Tibial artery (tissue), 4 donors: Measurements from ENCODE around the gene TM9SF4.
A peak's percentile ranks its signal among the peaks of the same experiment; 100 is the strongest.

ENCODE experiments used
- DNase-seq, 2 donors: peaks; one replicate each; pipeline ENCODE4 v3.0.0-alpha.2; 2019
- H3K27ac ChIP-seq, 2 donors: fragments of 200-600 bp; sonication (generic) in 1 of 2; 1 replicate in 1 of 2; 2 replicates in 1 of 2; pipeline ENCODE4 v1.5.1; 2018 to 2019; ENCODE audit warnings: mild to moderate bottlenecking in 1 of 2
- H3K27me3 ChIP-seq, 2 donors: fragments of 200-600 bp; sonication (generic) in 1 of 2; one replicate each; pipeline versions ENCODE4 v1.5.1 to v1.6.0; 2016 to 2019
- H3K36me3 ChIP-seq, 3 donors: fragments of 200-600 bp; sonication (generic) in 2 of 3; one replicate each; pipeline ENCODE4 v1.5.1; 2016 to 2019; ENCODE audit warnings: mild to moderate bottlenecking in 2 of 3
- H3K4me1 ChIP-seq, 4 donors: fragments of 200-600 bp; sonication (generic) in 2 of 4; 1 replicate in 3 of 4; 2 replicates in 1 of 4; pipeline ENCODE4 v1.5.1; 2016 to 2019
- H3K4me3 ChIP-seq, 2 donors: fragments of 200-600 bp; sonication (generic) in 1 of 2; 1 replicate in 1 of 2; 2 replicates in 1 of 2; pipeline ENCODE4 v1.5.1; 2018 to 2019; ENCODE audit warnings: mild to moderate bottlenecking in 2 of 2
- H3K9me3 ChIP-seq, 3 donors: fragments of 200-600 bp; sonication (generic) in 1 of 3; one replicate each; pipeline ENCODE4 v1.5.1; 2016 to 2019
- CTCF ChIP-seq, 2 experiments: fragments of 200-600 bp in 1 of 2; fragments of 450-650 bp in 1 of 2; IDR thresholded peaks; one replicate each; pipeline ENCODE4 v1.5.1; 2017 to 2019; ENCODE audit warnings: antibody characterized with exemption in 2 of 2, mild to moderate bottlenecking in 1 of 2, moderate library complexity in 1 of 2
- intact Hi-C: fragments of 100-400 bp; cut with DNase I; formaldehyde crosslinking; loops from one replicate; pipeline ENCODE4 v1.15.0; 2023; ENCODE audit warnings: low total_unique reads

The TM9SF4 gene

GRCh38 chr20:32153156-32153665 lies 43.7 kb downstream of the TM9SF4 start:
- TF ChIP-seq CTCF (IDR thresholded peaks at IDR 0.05), result no peak
- peak in 1 of 2 donors; percentile 15 for DNase-seq
- H3K36me3 ChIP-seq, result peaks cover 33 to 89% (median 67%) of the 10 kb centered on the region in 3 donors

GRCh38 chr20:32153771-32154170 lies 44.3 kb downstream of the TM9SF4 start:
- Histone ChIP-seq H3K9me3 (no peaks in the 10 kb centered on the region), H3K27me3 (no peaks in the 10 kb centered on the region), H3K4me1 (peaks cover 0 to 7% (median 2%) of the 10 kb centered on the region in 4 donors), H3K27ac (no peak overlapping the region), H3K36me3 (peaks cover 39 to 89% (median 67%) of the 10 kb centered on the region in 3 donors), H3K4me3 (no peak overlapping the region)
- intact Hi-C loops, result no loop called here
- peak in 1 of 2 donors; percentile 20 for DNase-seq
- TF ChIP-seq CTCF (IDR thresholded peaks at IDR 0.05), result no peak

More at GRCh38 chr20:32153156-32153665, 43.7 kb downstream of the TM9SF4 start:
- H3K4me1 ChIP-seq, result peaks cover 0 to 7% (median 2%) of the 10 kb centered on the region in 4 donors
- no peaks in the 10 kb centered on the region for H3K9me3 ChIP-seq
- H3K4me3 ChIP-seq, result no peak overlapping the region
- intact Hi-C loops, result no loop called here
- no peak overlapping the region for H3K27ac ChIP-seq
- no peaks in the 10 kb centered on the region for H3K27me3 ChIP-seq

- DNase-seq, result peak; percentile 91
- H3K27ac ChIP-seq, result no peak overlapping the region
- H3K9me3 ChIP-seq, result no peaks in the 10 kb centered on the region
- peaks cover 38 to 91% (median 71%) of the 10 kb centered on the region in 3 donors for H3K36me3 ChIP-seq
- peak in 1 of 2 experiments; percentile 10 for TF ChIP-seq CTCF (IDR thresholded peaks at IDR 0.05)
- peaks cover 0 to 7% (median 2%) of the 10 kb centered on the region in 4 donors for H3K4me1 ChIP-seq
- H3K27me3 ChIP-seq, result no peaks in the 10 kb centered on the region
- H3K4me3 ChIP-seq, result no peak overlapping the region
- intact Hi-C loops, result no loop called here
Measured at GRCh38 chr20:32155017-32155981, 45.8 kb downstream of the TM9SF4 start.

GRCh38 chr20:32157611-32158010 lies 48.1 kb downstream of the TM9SF4 start:
- H3K27ac ChIP-seq, result no peak overlapping the region
- peaks cover 44 to 88% (median 73%) of the 10 kb centered on the region in 3 donors for H3K36me3 ChIP-seq
- no peak for TF ChIP-seq CTCF (IDR thresholded peaks at IDR 0.05)
- intact Hi-C loops, result no loop called here
- DNase-seq, result peak; percentile 3 to 43
- no peaks in the 10 kb centered on the region for H3K9me3 ChIP-seq
- no peak overlapping the region for H3K4me3 ChIP-seq
- no peaks in the 10 kb centered on the region for H3K27me3 ChIP-seq
- peaks cover 0 to 7% (median 2%) of the 10 kb centered on the region in 4 donors for H3K4me1 ChIP-seq

- no peak overlapping the region for H3K27ac ChIP-seq
- no peak overlapping the region for H3K4me3 ChIP-seq
- no peak for TF ChIP-seq CTCF (IDR thresholded peaks at IDR 0.05)
- H3K36me3 ChIP-seq, result peaks cover 47 to 88% (median 72%) of the 10 kb centered on the region in 3 donors
- peak in 1 of 2 donors; percentile 37 for DNase-seq
- H3K4me1 ChIP-seq, result peaks cover 0 to 7% (median 2%) of the 10 kb centered on the region in 4 donors
- H3K9me3 ChIP-seq, result no peaks in the 10 kb centered on the region
- intact Hi-C loops, result no loop called here
- H3K27me3 ChIP-seq, result no peaks in the 10 kb centered on the region
Measured at GRCh38 chr20:32158351-32158750, 48.8 kb downstream of the TM9SF4 start.
